Esophagus squamous epithelium (tissue), 5 donors: ENCODE results near the gene CD160. TPM values are rescaled to one million over a fixed set of nuclear protein-coding genes. Genes with fewer than 3 reads are reported as not detected.

ENCODE experiments used
- DNase-seq: peaks from one replicate; lab custom pipeline; 2025; lab: John Stamatoyannopoulos, UW
- H3K27ac ChIP-seq, 4 donors: fragments of 200-600 bp; sonication (generic); one replicate each; pipeline ENCODE4 v1.5.1; 2016 to 2019; ENCODE audit warnings: mild to moderate bottlenecking in 1 of 4
- H3K27me3 ChIP-seq, 4 donors: fragments of 200-600 bp; sonication (generic); 1 replicate in 3 of 4; 2 replicates in 1 of 4; pipeline versions ENCODE4 v1.5.1 to v1.6.0; 2017 to 2021; ENCODE audit warnings: antibody characterized with exemption in 1 of 4
- H3K36me3 ChIP-seq, 3 donors: fragments of 200-600 bp; sonication (generic); one replicate each; pipeline ENCODE4 v1.5.1; 2016 to 2019
- H3K4me1 ChIP-seq, 3 donors: fragments of 200-600 bp; sonication (generic); one replicate each; pipeline ENCODE4 v1.5.1; 2017 to 2019
- H3K4me3 ChIP-seq, 4 donors: fragments of 200-600 bp; sonication (generic); 1 replicate in 3 of 4; 2 replicates in 1 of 4; pipeline ENCODE4 v1.5.1; 2016 to 2019; ENCODE audit warnings: mild to moderate bottlenecking in 2 of 4, moderate library complexity in 1 of 4
- H3K9me3 ChIP-seq, 3 donors: fragments of 200-600 bp; sonication (generic); one replicate each; pipeline ENCODE4 v1.5.1; 2016 to 2019
- POLR2A ChIP-seq, 4 donors: fragments of 450-650 bp; IDR thresholded peaks; one replicate each; pipeline ENCODE4 v1.6.1; 2017; ENCODE audit warnings: antibody characterized with exemption in 4 of 4, mild to moderate bottlenecking in 4 of 4, moderate library complexity in 3 of 4
- WGBS, 2 donors: methylation state at CpG; one replicate each; pipeline ENCODE4 v1.1.5; 2018; 5-methylcytosine and 5-hydroxymethylcytosine counted together
- intact Hi-C: fragments of 100-400 bp; cut with DNase I; formaldehyde crosslinking; loops from one replicate; pipeline ENCODE4 v1.15.0; 2022
- total RNA-seq, 4 donors: library from RNA; depleted of rRNA; stranded (reverse); fragments of >200 nt; gene quantifications; one replicate each; pipeline ENCODE4 v1.1.0, GENCODE V29; 2016
- TF ChIP-seq, protein P1 (sequence below), 6 experiments: fragments of 450-650 bp in 4 of 6; fragments of 200-600 bp in 2 of 6; sonication (generic) in 2 of 6; IDR thresholded peaks; one replicate each; pipeline ENCODE4 v1.5.1; 2016 to 2019; ENCODE audit warnings: antibody characterized with exemption in 6 of 6, mild to moderate bottlenecking in 4 of 6, moderate library complexity in 4 of 6
- donor health status: DM: yes; HTN: yes; CAD: no.

CD160 gene
- total RNA-seq, 4 donors from 2014 or later = not detected

DNA sequence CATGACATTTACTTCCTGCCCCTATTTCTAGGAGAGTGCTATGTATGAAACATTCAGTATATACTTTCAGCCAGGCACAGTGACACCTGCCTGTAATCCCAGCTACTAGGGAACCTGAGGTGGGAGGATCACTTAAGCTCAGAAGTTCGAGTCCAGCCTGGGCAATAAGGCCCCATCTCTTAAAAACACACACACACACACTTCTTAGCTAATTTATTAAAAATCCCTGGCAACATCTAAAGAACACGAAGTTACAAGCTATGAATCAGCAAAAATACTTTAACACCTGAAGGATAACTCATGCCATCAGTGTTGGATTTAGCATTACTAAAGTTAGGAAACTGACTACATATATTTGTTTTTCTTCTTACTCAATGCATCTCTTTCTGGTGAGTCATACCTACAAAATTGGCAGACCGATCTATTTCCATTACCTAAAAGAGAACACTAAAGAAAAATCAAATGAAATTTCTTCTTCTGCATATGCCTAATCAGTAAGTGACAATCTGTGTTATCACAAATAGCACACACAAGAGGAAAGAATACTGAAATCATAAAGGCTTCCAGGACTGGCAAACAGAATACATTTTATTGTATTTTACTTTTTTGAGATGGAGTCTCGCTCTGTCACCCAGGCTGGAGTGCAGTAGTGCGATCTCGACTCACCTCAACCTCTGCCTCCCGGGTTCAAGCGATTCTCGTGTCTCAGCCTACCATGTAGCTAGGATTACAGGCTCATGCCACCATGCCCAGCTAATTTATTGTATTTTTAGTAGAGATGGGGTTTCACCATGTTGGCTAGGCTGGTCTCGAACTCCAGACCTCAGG is 63.2 kb downstream of the CD160 start:
- Histone ChIP-seq H3K4me3 (peak overlapping the region in 3 of 4 donors; percentile 9 to 33 (median 15)), H3K27ac (peak overlapping the region; percentile 63 to 81 (median 74)), H3K36me3 (peaks cover 0 to 12% (median 0%) of the 10 kb centered on the region in 3 donors), H3K4me1 (peaks cover 8 to 40% (median 19%) of the 10 kb centered on the region in 3 donors), H3K27me3 (no peaks in the 10 kb centered on the region), H3K9me3 (no peaks in the 10 kb centered on the region)
- DNase-seq = no peak
- no peak for TF ChIP-seq POLR2A (IDR thresholded peaks at IDR 0.05)
- TF ChIP-seq, protein P1, sequence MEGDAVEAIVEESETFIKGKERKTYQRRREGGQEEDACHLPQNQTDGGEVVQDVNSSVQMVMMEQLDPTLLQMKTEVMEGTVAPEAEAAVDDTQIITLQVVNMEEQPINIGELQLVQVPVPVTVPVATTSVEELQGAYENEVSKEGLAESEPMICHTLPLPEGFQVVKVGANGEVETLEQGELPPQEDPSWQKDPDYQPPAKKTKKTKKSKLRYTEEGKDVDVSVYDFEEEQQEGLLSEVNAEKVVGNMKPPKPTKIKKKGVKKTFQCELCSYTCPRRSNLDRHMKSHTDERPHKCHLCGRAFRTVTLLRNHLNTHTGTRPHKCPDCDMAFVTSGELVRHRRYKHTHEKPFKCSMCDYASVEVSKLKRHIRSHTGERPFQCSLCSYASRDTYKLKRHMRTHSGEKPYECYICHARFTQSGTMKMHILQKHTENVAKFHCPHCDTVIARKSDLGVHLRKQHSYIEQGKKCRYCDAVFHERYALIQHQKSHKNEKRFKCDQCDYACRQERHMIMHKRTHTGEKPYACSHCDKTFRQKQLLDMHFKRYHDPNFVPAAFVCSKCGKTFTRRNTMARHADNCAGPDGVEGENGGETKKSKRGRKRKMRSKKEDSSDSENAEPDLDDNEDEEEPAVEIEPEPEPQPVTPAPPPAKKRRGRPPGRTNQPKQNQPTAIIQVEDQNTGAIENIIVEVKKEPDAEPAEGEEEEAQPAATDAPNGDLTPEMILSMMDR (IDR thresholded peaks at IDR 0.05) = no peak
- intact Hi-C loops = no loop called here
- WGBS, 2 donors = 60 to 63% methylated on average over 10 of the region's 10 CpGs

DNA sequence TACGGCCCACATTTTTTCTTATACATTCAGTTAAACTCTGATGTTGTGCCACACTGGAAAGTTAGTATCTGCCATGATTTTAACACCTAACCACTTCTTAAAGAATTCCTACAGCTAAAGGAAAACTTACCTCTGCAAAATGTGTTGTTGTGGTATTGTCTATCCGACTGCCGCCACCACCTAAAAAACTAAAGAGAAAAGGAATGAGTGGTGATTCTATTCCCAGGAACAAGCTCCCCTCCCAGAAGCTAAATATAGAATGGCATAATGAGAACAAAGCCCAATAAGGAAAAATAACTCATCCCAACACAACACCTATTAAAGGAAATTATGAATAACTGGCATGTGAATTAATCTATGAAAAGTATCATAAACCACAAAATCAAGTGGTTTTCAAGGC is 65.1 kb downstream of the CD160 start:
- TF ChIP-seq, protein P1 (IDR thresholded peaks at IDR 0.05) = no peak
- TF ChIP-seq POLR2A (IDR thresholded peaks at IDR 0.05) = no peak
- H3K9me3 ChIP-seq = no peaks in the 10 kb centered on the region
- H3K27me3 ChIP-seq = no peaks in the 10 kb centered on the region
- DNase-seq = no peak
- peak overlapping the region in 3 of 4 donors; percentile 53 to 81 (median 66) for H3K27ac ChIP-seq
- intact Hi-C loops = no loop called here
- 75 to 82% methylated on average over 3 of the region's 3 CpGs for WGBS, 2 donors
- peak overlapping the region in 3 of 4 donors; percentile 1 to 33 (median 15) for H3K4me3 ChIP-seq
- H3K4me1 ChIP-seq = peaks cover 8 to 40% (median 19%) of the 10 kb centered on the region in 3 donors
- H3K36me3 ChIP-seq = peaks cover 0 to 25% (median 0%) of the 10 kb centered on the region in 3 donors

DNA sequence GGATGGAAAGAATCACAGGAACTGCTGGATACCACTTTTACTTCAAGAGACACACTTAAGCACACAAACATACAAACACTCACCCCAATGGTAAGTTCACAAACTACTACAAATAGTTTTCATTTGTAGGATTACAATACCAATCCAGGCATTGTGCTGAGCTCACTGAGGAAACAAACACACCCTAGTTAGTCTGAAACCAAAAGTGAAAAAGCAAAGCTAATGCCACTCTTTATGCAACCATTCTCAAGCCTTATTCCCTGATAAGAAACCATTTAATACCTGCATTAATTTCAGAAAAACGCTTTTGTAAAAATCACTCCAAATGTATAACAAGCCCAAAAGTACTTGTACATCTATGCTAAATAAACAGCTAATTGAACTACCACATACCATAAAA is 66.2 kb downstream of the CD160 start:
- intact Hi-C loops = no loop called here
- Histone ChIP-seq H3K36me3 (peaks cover 0 to 19% (median 0%) of the 10 kb centered on the region in 3 donors), H3K27ac (peak overlapping the region; percentile 53 to 81 (median 66)), H3K27me3 (no peaks in the 10 kb centered on the region), H3K4me3 (no peak overlapping the region), H3K4me1 (peaks cover 8 to 40% (median 19%) of the 10 kb centered on the region in 3 donors), H3K9me3 (no peaks in the 10 kb centered on the region)
- 41% methylated on average over 1 of the region's 1 CpG for WGBS, 2 donors
- DNase-seq = no peak
- TF ChIP-seq POLR2A (IDR thresholded peaks at IDR 0.05) = no peak
- TF ChIP-seq, protein P1 (IDR thresholded peaks at IDR 0.05) = no peak

DNA sequence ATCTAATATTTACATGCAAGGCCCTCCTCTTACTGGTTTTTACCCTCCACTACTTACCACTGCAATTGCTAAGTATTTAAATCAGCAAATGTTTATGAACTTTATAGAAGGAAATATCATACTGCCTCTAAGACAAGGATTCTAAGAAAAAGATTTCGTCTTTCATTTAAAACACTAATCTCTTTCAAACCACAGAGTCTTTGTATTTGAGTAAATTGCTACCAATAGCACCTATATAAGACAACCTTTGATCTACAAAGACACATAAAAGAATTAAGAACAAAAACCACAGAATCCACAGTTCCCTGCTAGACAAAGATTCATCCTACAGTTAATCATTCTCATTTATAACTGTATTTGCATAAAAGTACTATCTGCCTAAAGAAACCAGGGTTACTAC is 67.0 kb downstream of the CD160 start:
- 33 to 37% methylated on average over 1 of the region's 1 CpG for WGBS, 2 donors
- Histone ChIP-seq H3K4me1 (peaks cover 8 to 40% (median 19%) of the 10 kb centered on the region in 3 donors), H3K9me3 (no peaks in the 10 kb centered on the region), H3K27ac (peak overlapping the region; percentile 53 to 81 (median 66)), H3K27me3 (no peaks in the 10 kb centered on the region), H3K36me3 (peaks cover 0 to 16% (median 0%) of the 10 kb centered on the region in 3 donors), H3K4me3 (no peak overlapping the region)
- intact Hi-C loops = no loop called here
- no peak for DNase-seq
- TF ChIP-seq POLR2A (IDR thresholded peaks at IDR 0.05) = no peak
- TF ChIP-seq, protein P1 (IDR thresholded peaks at IDR 0.05) = no peak

DNA sequence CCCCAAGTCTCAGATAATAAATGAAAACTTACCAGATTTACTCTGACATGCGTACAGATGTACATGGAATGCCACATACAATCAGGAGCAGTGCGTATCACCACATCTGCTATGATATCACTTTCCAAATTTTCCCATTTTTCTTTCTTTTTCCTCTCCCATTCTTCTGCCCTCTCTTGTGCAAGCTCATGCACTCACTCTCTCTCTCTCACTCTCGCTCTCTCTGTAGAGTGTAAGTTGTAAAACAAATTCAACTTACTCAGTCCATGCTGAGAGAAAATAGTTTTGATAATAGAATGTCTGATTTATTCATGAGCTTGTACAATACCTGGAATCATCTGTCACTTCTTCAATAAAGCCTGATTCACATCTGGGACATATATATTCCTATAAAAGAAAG is 69.3 kb downstream of the CD160 start:
- DNase-seq = no peak
- H3K9me3 ChIP-seq = no peaks in the 10 kb centered on the region
- no peaks in the 10 kb centered on the region for H3K27me3 ChIP-seq
- peaks cover 0 to 27% (median 0%) of the 10 kb centered on the region in 3 donors for H3K36me3 ChIP-seq
- no peak overlapping the region for H3K27ac ChIP-seq
- peaks cover 8 to 23% (median 19%) of the 10 kb centered on the region in 3 donors for H3K4me1 ChIP-seq
- intact Hi-C loops = no loop called here
- TF ChIP-seq POLR2A (IDR thresholded peaks at IDR 0.05) = no peak
- TF ChIP-seq, protein P1 (IDR thresholded peaks at IDR 0.05) = no peak
- 93 to 99% methylated on average over 3 of the region's 3 CpGs for WGBS, 2 donors
- H3K4me3 ChIP-seq = no peak overlapping the region
